GM23248 (cell line): Measurements from ENCODE around the gene SLC5A5. TPM values are rescaled to one million over a fixed set of nuclear protein-coding genes. Genes with fewer than 3 reads are reported as not detected.
A peak's percentile ranks its signal among the peaks of the same experiment; 100 is the strongest.

Experiments used
- DNase-seq: peaks from one replicate; pipeline ENCODE4 v3.0.0-alpha.2; 2015
- H2AFZ ChIP-seq: fragments of 200-600 bp; sonication (generic); 2 replicates; pipeline ENCODE4 v1.6.1; 2016; ENCODE audit warnings: antibody characterized with exemption
- H3F3A ChIP-seq: fragments of 200-600 bp; sonication (generic); 2 replicates; pipeline ENCODE4 v1.6.1; 2016; ENCODE audit warnings: mild to moderate bottlenecking, antibody characterized with exemption, mixed run types; ENCODE audit not compliant: insufficient read depth
- H3K27ac ChIP-seq: fragments of 200-600 bp; sonication (generic); 2 replicates; pipeline ENCODE4 v1.5.1; 2016; ENCODE audit warnings: mild to moderate bottlenecking
- H3K27me3 ChIP-seq: fragments of 200-600 bp; sonication (generic); replicated peaks from 2 replicates; pipeline ENCODE4 v1.6.1; 2016; ENCODE audit warnings: mild to moderate bottlenecking; ENCODE audit not compliant: insufficient read depth
- H3K36me3 ChIP-seq: fragments of 200-600 bp; sonication (generic); 2 replicates; pipeline ENCODE4 v1.6.1; 2016; ENCODE audit warnings: low read depth, mild to moderate bottlenecking
- H3K4me1 ChIP-seq: fragments of 200-600 bp; sonication (generic); 2 replicates; pipeline ENCODE4 v1.6.1; 2016; ENCODE audit warnings: mild to moderate bottlenecking; ENCODE audit not compliant: insufficient read depth
- H3K4me2 ChIP-seq: fragments of 200-600 bp; sonication (generic); one replicate; pipeline ENCODE4 v1.6.1; 2016; ENCODE audit warnings: mild to moderate bottlenecking; ENCODE audit not compliant: unreplicated experiment
- H3K4me3 ChIP-seq: fragments of 200-600 bp; sonication (generic); 2 replicates; pipeline ENCODE4 v1.5.1; 2016; ENCODE audit warnings: mild to moderate bottlenecking
- H3K79me2 ChIP-seq: fragments of 200-600 bp; sonication (generic); 2 replicates; pipeline ENCODE4 v1.6.1; 2016; ENCODE audit warnings: mild to moderate bottlenecking; ENCODE audit not compliant: insufficient read depth
- H3K9ac ChIP-seq: fragments of 200-600 bp; sonication (generic); 2 replicates; pipeline ENCODE4 v1.6.1; 2016; ENCODE audit warnings: mild to moderate bottlenecking
- H3K9me2 ChIP-seq: fragments of 200-600 bp; sonication (generic); 2 replicates; pipeline ENCODE4 v1.6.1; 2016; ENCODE audit warnings: mixed run types, mild to moderate bottlenecking, moderate library complexity; ENCODE audit not compliant: insufficient read depth
- H3K9me3 ChIP-seq: fragments of 200-600 bp; sonication (generic); one replicate; pipeline ENCODE4 v1.6.1; 2017; ENCODE audit warnings: low read depth
- H4K20me1 ChIP-seq: fragments of 200-600 bp; sonication (generic); 2 replicates; pipeline ENCODE4 v1.6.0; 2016; ENCODE audit not compliant: insufficient read depth
- EZH2 ChIP-seq: fragments of 200-600 bp; sonication (generic); IDR thresholded peaks from 2 replicates; pipeline ENCODE4 v1.6.1; 2018; ENCODE audit warnings: antibody characterized with exemption, mild to moderate bottlenecking; ENCODE audit not compliant: insufficient read depth, poor library complexity, severe bottlenecking
- EZH2phosphoT487 ChIP-seq: fragments of 200-600 bp; sonication (generic); IDR thresholded peaks from 2 replicates; pipeline ENCODE4 v1.6.1; 2018; ENCODE audit warnings: antibody characterized with exemption, moderate library complexity, mild to moderate bottlenecking, low read depth; ENCODE audit not compliant: insufficient read depth
- WGBS, 2 experiments: methylation state at CpG; one replicate each; pipeline ENCODE4 v1.1.6; 2015 to 2017; ENCODE audit warnings: low lambda C conversion rate in 2 of 2, low coverage in 1 of 2; ENCODE audit errors: missing lambda C conversion rate in 2 of 2; 5-methylcytosine and 5-hydroxymethylcytosine counted together
- in situ Hi-C: fragments of 300-500 bp; cut with MboI; formaldehyde crosslinking; loops from 2 replicates; pipeline ENCODE4 v1.15.0; 2020
- polyA plus RNA-seq: library from polyadenylated mRNA; unstranded; fragments of >200 nt; fragmentation: Nextera tagmentation; extraction: Ambion mirVana; gene quantifications from 2 replicates; pipeline ENCODE4 v1.2.1, GENCODE V29; 2016
- total RNA-seq: library from RNA; depleted of rRNA; stranded (reverse); fragments of >200 nt; shearing (Covaris generic); gene quantifications from 2 replicates; pipeline ENCODE4 v1.2.3, GENCODE V29; 2014

SLC5A5 gene
- total and polyA plus RNA-seq, 2 experiments from 2014 or later = not detected

DNA sequence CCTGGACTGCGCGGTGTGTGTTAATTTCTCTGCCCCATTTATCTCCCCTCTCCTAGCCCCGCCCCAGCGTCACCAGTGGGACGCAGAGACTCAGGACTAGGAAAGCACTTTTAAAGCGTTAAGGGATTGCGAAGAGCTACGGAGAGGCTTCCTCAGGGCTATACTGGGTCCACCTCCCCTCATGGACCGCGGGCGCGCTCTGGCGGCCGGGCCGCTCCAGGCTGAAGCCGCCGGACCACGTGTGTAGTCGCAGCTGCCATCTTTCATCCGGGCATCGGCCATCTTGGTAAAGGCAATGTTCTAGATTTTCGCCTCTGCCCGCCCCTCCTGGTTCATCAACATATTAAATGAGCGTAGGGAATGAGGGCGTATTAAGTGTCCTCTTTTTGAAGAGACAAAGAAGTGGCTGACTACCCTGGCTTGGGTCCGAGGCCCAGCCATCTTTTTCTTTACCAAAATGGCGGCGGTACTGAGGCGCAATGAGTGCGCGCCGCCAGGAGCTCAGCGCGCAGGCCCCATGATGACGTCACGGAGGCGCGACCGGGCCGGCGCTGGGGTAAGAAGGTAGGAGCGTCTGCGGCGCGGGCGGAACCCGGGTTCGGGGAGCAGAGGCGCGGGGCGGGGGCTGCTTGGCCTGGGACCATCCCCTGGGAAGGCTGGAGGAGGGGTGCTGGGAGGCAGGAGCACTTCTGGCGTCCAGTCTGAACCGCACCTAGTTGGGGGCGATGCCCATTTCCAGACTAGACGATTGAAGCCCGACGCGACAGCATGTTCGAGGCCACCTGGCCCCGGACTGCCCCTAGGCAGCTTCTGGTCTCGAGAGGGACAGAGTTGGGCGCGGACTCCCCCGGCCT is 61.0 kb downstream of the SLC5A5 start, which contains the start of gene CCDC124:
Gene CCDC124, plus strand, starts transcription at position 531 of the 854 bp plus-strand sequence. CDS start 3,406 bp downstream, outside the sequence.
- 0 to 1% methylated on average over 58 to 64 of the region's 64 CpGs for WGBS, 2 experiments
- H3K36me3 ChIP-seq = no peaks in the 10 kb centered on the region
- in situ Hi-C loops = no loop called here
- H3K9ac ChIP-seq = peak within 1 kb of the TSS; percentile 90
- H3K27me3 ChIP-seq = no peaks in the 10 kb centered on the region
- H3K4me1 ChIP-seq = peaks cover under 1% of the 10 kb centered on the region; the same call in 1 of the 2 replicates
- peak; percentile 96 for DNase-seq
- peak within 1 kb of the TSS; percentile 77 for H3K4me2 ChIP-seq
- H4K20me1 ChIP-seq = no peaks in the 10 kb centered on the region
- peak within 1 kb of the TSS; percentile 80 for H3K4me3 ChIP-seq
- peak within 1 kb of the TSS; percentile 77 for H3K27ac ChIP-seq
- peak within 1 kb of the TSS; percentile 89 for H2AFZ ChIP-seq
- H3K9me3 ChIP-seq = no peaks in the 10 kb centered on the region
- H3K9me2 ChIP-seq = no peaks in the 10 kb centered on the region
- TF ChIP-seq EZH2 (no peak), EZH2phosphoT487 (no peak)
- peaks cover 4% of the 10 kb centered on the region for H3F3A ChIP-seq
- H3K79me2 ChIP-seq = peaks cover 22% of the 10 kb centered on the region

DNA sequence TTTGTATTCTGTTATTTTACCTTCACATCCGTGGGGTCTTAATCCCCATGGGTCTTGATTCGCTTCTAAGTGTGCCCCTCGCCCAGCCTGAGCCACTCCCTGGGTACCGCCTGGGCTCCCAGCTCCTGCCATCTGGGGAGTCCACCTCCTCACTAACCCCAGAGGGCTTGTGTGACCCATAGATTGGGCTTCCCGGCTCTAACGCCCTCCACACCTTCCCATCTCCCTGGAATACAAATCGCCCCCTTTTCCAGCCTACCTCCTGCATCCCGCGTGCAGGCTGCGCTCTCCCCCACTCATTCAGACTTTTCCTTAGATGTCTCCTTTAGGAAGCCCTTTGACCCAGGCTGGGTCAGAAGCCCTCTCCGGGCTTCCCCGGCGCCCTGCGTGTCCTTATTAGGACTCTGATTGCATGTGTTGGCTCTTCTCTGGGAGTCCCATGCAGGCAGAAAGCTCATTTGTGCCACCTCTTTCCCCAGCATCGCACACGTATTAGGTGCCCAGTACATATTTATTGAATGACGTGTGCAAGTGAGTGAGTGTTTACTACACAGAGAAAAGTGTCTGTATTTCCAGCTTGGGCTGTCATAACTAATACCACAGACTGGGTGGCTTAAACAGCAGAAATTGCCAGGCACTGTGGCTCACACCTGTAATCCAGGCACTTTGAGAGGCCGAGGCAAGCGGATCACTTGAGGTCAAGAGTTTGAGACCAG is 61.8 kb downstream of the SLC5A5 start:
- peaks cover 8% of the 10 kb centered on the region for H3F3A ChIP-seq
- H3K9me3 ChIP-seq = no peaks in the 10 kb centered on the region
- peak overlapping the region; percentile 80 for H3K4me3 ChIP-seq
- H3K9ac ChIP-seq = peak overlapping the region; percentile 90
- H2AFZ ChIP-seq = peak overlapping the region; percentile 89
- H3K4me2 ChIP-seq = peak overlapping the region; percentile 77
- H3K36me3 ChIP-seq = no peaks in the 10 kb centered on the region
- H3K9me2 ChIP-seq = no peaks in the 10 kb centered on the region
- peaks cover 4% of the 10 kb centered on the region; the same call in 1 of the 2 replicates for H3K4me1 ChIP-seq
- in situ Hi-C loops = no loop called here
- WGBS, 2 experiments = 11 to 13% methylated on average over 19 of the region's 19 CpGs
- TF ChIP-seq EZH2 (no peak), EZH2phosphoT487 (no peak)
- peak; percentile 76 for DNase-seq
- peak overlapping the region; percentile 77 for H3K27ac ChIP-seq
- H4K20me1 ChIP-seq = no peaks in the 10 kb centered on the region
- no peaks in the 10 kb centered on the region for H3K27me3 ChIP-seq
- peaks cover 22% of the 10 kb centered on the region for H3K79me2 ChIP-seq

DNA sequence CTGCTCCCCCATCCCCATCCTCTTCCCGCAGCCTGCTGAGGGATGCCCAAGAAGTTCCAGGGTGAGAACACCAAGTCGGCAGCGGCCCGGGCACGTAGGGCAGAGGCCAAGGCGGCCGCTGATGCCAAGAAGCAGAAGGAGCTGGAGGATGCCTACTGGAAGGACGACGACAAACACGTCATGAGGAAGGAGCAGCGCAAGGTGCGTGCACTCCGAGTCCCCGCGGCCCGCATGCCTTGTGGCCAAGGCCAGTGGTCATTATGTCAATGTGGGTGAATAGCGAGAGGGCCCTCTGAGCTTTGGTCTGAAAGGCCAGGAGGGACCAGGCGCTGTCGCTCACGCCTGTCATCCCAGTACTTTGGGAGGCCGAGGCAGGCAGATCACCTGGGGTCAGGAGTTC is 64.6 kb downstream of the SLC5A5 start:
- in situ Hi-C loops = no loop called here
- no peak for DNase-seq
- TF ChIP-seq EZH2 (no peak), EZH2phosphoT487 (no peak)
- H3K27me3 ChIP-seq = no peaks in the 10 kb centered on the region
- H2AFZ ChIP-seq = no peak overlapping the region
- H3K36me3 ChIP-seq = no peaks in the 10 kb centered on the region
- no peak overlapping the region for H3K27ac ChIP-seq
- H3K4me3 ChIP-seq = no peak overlapping the region
- no peak overlapping the region for H3K4me2 ChIP-seq
- no peaks in the 10 kb centered on the region for H3K9me3 ChIP-seq
- no peaks in the 10 kb centered on the region for H4K20me1 ChIP-seq
- 90 to 93% methylated on average over 19 to 21 of the region's 21 CpGs for WGBS, 2 experiments
- H3K79me2 ChIP-seq = peaks cover 22% of the 10 kb centered on the region
- H3K4me1 ChIP-seq = peaks cover 4% of the 10 kb centered on the region; the same call in 1 of the 2 replicates
- no peak overlapping the region for H3K9ac ChIP-seq
- peaks cover 8% of the 10 kb centered on the region for H3F3A ChIP-seq
- no peaks in the 10 kb centered on the region for H3K9me2 ChIP-seq

DNA sequence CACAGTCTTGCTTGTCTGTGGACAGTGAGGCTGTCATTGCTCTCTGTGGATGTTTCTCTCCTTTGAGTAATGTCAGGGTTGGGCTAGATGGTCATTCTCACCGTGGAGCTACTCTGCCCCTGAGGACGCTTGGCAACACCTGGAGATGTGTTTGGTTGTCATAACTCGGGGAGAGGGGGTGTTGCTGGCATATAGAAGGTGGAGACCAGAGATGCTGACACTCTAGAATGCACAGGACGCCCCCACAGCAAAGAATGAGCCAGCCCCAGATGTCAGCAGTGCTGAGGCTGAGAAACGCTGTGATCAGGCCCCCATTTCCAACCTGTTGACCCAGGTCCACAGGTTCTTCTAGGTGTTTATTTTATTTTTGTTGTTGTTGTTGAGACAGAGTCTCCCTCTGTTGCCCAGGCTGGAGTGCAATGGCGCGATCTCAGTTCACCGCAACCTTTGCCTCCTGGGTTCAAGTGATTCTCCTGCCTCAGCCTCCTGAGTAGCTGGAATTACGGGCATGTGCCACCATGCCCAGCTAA is 65.7 kb downstream of the SLC5A5 start:
- no peak overlapping the region for H3K4me2 ChIP-seq
- H3K9me2 ChIP-seq = no peaks in the 10 kb centered on the region
- H3K9me3 ChIP-seq = no peaks in the 10 kb centered on the region
- in situ Hi-C loops = no loop called here
- H3K36me3 ChIP-seq = no peaks in the 10 kb centered on the region
- no peaks in the 10 kb centered on the region for H4K20me1 ChIP-seq
- peaks cover 22% of the 10 kb centered on the region for H3K79me2 ChIP-seq
- H3K4me1 ChIP-seq = peaks cover 4% of the 10 kb centered on the region; the same call in 1 of the 2 replicates
- no peak overlapping the region for H3K4me3 ChIP-seq
- peak overlapping the region; percentile 42 for H3K27ac ChIP-seq
- DNase-seq = no peak
- H3F3A ChIP-seq = peaks cover 8% of the 10 kb centered on the region
- WGBS, 2 experiments = 81 to 83% methylated on average over 9 of the region's 9 CpGs
- TF ChIP-seq EZH2 (no peak), EZH2phosphoT487 (no peak)
- H3K9ac ChIP-seq = no peak overlapping the region
- H2AFZ ChIP-seq = no peak overlapping the region
- no peaks in the 10 kb centered on the region for H3K27me3 ChIP-seq
